Measurements from ENCODE around the gene JUND. TPM values are rescaled to one million over a fixed set of nuclear protein-coding genes. Genes with fewer than 3 reads are reported as not detected.

JUND gene
- total RNA-seq, 1 donor from 2014 or later = 161 TPM

- Histone ChIP-seq H4K20me1 (ENCODE audit: insufficient read depth, low read length) (no peaks in the 10 kb centered on the region), H3K79me2 (ENCODE audit: insufficient read depth, low read length) (no peaks in the 10 kb centered on the region), H2AFZ (ENCODE audit: low read depth, low read length) (peak overlapping the region; percentile 86), H3K4me2 (ENCODE audit: low read length) (peak overlapping the region; percentile 91), H3K4me3 (ENCODE audit: insufficient read depth, low read depth, low read length) (peak overlapping the region; percentile 69), H3K4me1 (ENCODE audit: insufficient read depth, low read length) (peaks cover 41% of the 10 kb centered on the region), H3K9me3 (ENCODE audit: insufficient read depth, low read depth, low read length) (no peaks in the 10 kb centered on the region), H3K9ac (ENCODE audit: low read length) (peak overlapping the region; percentile 96), H3K27me3 (ENCODE audit: insufficient read depth, low read length) (no peaks in the 10 kb centered on the region), H3K27ac (ENCODE audit: low read depth, low read length) (peak overlapping the region; percentile 94), H3K36me3 (ENCODE audit: insufficient read depth, low read length) (no peaks in the 10 kb centered on the region)
- H3K27ac Mint-ChIP-seq (ENCODE audit: unreplicated experiment) = no peak overlapping the region
- H3K4me3 Mint-ChIP-seq (ENCODE audit: unreplicated experiment) = peak overlapping the region; percentile 70
- H3K9me3 Mint-ChIP-seq (ENCODE audit: unreplicated experiment) = no peaks in the 10 kb centered on the region
- TF ChIP-seq, protein P1, sequence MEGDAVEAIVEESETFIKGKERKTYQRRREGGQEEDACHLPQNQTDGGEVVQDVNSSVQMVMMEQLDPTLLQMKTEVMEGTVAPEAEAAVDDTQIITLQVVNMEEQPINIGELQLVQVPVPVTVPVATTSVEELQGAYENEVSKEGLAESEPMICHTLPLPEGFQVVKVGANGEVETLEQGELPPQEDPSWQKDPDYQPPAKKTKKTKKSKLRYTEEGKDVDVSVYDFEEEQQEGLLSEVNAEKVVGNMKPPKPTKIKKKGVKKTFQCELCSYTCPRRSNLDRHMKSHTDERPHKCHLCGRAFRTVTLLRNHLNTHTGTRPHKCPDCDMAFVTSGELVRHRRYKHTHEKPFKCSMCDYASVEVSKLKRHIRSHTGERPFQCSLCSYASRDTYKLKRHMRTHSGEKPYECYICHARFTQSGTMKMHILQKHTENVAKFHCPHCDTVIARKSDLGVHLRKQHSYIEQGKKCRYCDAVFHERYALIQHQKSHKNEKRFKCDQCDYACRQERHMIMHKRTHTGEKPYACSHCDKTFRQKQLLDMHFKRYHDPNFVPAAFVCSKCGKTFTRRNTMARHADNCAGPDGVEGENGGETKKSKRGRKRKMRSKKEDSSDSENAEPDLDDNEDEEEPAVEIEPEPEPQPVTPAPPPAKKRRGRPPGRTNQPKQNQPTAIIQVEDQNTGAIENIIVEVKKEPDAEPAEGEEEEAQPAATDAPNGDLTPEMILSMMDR (IDR thresholded peaks at IDR 0.05; ENCODE audit: insufficient read depth, low read depth, low read length) = no peak
- TF ChIP-seq EZH2 (IDR thresholded peaks at IDR 0.05; ENCODE audit: insufficient read depth, low read length) = no peak
- no peak for FAIRE-seq
- H3K4me1 Mint-ChIP-seq (ENCODE audit: low read depth, unreplicated experiment) = peaks cover 12% of the 10 kb centered on the region
- no peaks in the 10 kb centered on the region for H3K36me3 Mint-ChIP-seq (ENCODE audit: low read depth, unreplicated experiment)
- DNase-seq (ENCODE audit: low read depth) = no peak
- H3K27me3 Mint-ChIP-seq (ENCODE audit: low read depth, unreplicated experiment) = no peaks in the 10 kb centered on the region
Measured at GRCh38 chr19:18292462-18292809, 11.0 kb upstream of the JUND start.

GRCh38 chr19:18291590-18292461 lies 10.4 kb upstream of the JUND start:
- Mint-ChIP-seq H3K9me3 (ENCODE audit: unreplicated experiment) (no peaks in the 10 kb centered on the region), H3K4me3 (ENCODE audit: unreplicated experiment) (peak overlapping the region; percentile 86), H3K4me1 (ENCODE audit: low read depth, unreplicated experiment) (peaks cover 9% of the 10 kb centered on the region), H3K27me3 (ENCODE audit: low read depth, unreplicated experiment) (no peaks in the 10 kb centered on the region), H3K27ac (ENCODE audit: unreplicated experiment) (peak overlapping the region; percentile 98), H3K36me3 (ENCODE audit: low read depth, unreplicated experiment) (no peaks in the 10 kb centered on the region)
- H3K79me2 ChIP-seq (ENCODE audit: insufficient read depth, low read length) = no peaks in the 10 kb centered on the region
- no peaks in the 10 kb centered on the region for H3K27me3 ChIP-seq (ENCODE audit: insufficient read depth, low read length)
- peak overlapping the region; percentile 94 for H3K27ac ChIP-seq (ENCODE audit: low read depth, low read length)
- peak overlapping the region; percentile 69 for H3K4me3 ChIP-seq (ENCODE audit: insufficient read depth, low read depth, low read length)
- TF ChIP-seq EZH2 (IDR thresholded peaks at IDR 0.05; ENCODE audit: insufficient read depth, low read length) = no peak
- TF ChIP-seq, protein P1 (IDR thresholded peaks at IDR 0.05; ENCODE audit: insufficient read depth, low read depth, low read length) = no peak
- FAIRE-seq (no peak), DNase-seq (ENCODE audit: low read depth) (peak; percentile 74)
- H2AFZ ChIP-seq (ENCODE audit: low read depth, low read length) = peak overlapping the region; percentile 86
- no peaks in the 10 kb centered on the region for H4K20me1 ChIP-seq (ENCODE audit: insufficient read depth, low read length)
- peaks cover 42% of the 10 kb centered on the region for H3K4me1 ChIP-seq (ENCODE audit: insufficient read depth, low read length)
- peak overlapping the region; percentile 91 for H3K4me2 ChIP-seq (ENCODE audit: low read length)
- H3K36me3 ChIP-seq (ENCODE audit: insufficient read depth, low read length) = no peaks in the 10 kb centered on the region
- peak overlapping the region; percentile 96 for H3K9ac ChIP-seq (ENCODE audit: low read length)
- H3K9me3 ChIP-seq (ENCODE audit: insufficient read depth, low read depth, low read length) = no peaks in the 10 kb centered on the region

DNA sequence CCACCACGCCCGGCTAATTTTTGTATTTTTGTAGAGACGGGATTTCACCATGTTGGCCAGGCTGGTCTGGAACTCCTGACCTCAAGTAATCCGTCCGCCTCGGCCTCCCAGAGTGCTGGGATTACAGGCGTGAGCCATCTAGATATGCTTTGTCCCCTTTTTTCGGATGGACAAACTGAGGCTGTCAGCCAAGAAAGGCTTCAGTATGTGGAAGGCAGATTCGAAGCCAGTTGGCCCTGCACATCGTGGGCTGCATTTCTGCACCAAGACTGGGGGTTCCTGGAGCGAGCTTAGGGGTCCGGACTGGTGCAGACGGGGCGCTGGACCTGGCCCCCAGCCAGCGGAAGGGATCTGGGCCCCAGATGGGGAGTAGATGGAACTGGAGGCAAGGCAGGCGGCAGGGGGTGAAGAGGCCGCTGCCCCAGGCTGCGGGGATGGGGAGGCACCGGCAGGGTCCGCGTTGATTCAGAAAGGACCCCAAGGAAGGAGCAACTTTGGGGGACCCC lies 9.7 kb upstream of the JUND start:
- no peak for DNase-seq (ENCODE audit: low read depth)
- H3K36me3 ChIP-seq (ENCODE audit: insufficient read depth, low read length) = no peaks in the 10 kb centered on the region
- peaks cover 42% of the 10 kb centered on the region for H3K4me1 ChIP-seq (ENCODE audit: insufficient read depth, low read length)
- Mint-ChIP-seq H3K36me3 (ENCODE audit: low read depth, unreplicated experiment) (no peaks in the 10 kb centered on the region), H3K27ac (ENCODE audit: unreplicated experiment) (peak overlapping the region; percentile 7), H3K9me3 (ENCODE audit: unreplicated experiment) (no peaks in the 10 kb centered on the region), H3K4me3 (ENCODE audit: unreplicated experiment) (peak overlapping the region; percentile 60), H3K27me3 (ENCODE audit: low read depth, unreplicated experiment) (no peaks in the 10 kb centered on the region), H3K4me1 (ENCODE audit: low read depth, unreplicated experiment) (peaks cover 12% of the 10 kb centered on the region)
- no peak overlapping the region for H3K27ac ChIP-seq (ENCODE audit: low read depth, low read length)
- TF ChIP-seq, protein P1 (IDR thresholded peaks at IDR 0.05; ENCODE audit: insufficient read depth, low read depth, low read length) = no peak
- TF ChIP-seq EZH2 (IDR thresholded peaks at IDR 0.05; ENCODE audit: insufficient read depth, low read length) = no peak
- peak overlapping the region; percentile 86 for H2AFZ ChIP-seq (ENCODE audit: low read depth, low read length)
- H3K9me3 ChIP-seq (ENCODE audit: insufficient read depth, low read depth, low read length) = no peaks in the 10 kb centered on the region
- H3K4me2 ChIP-seq (ENCODE audit: low read length) = peak overlapping the region; percentile 91
- peak overlapping the region; percentile 96 for H3K9ac ChIP-seq (ENCODE audit: low read length)
- FAIRE-seq = no peak
- H3K4me3 ChIP-seq (ENCODE audit: insufficient read depth, low read depth, low read length) = no peak overlapping the region
- no peaks in the 10 kb centered on the region for H3K79me2 ChIP-seq (ENCODE audit: insufficient read depth, low read length)
- H4K20me1 ChIP-seq (ENCODE audit: insufficient read depth, low read length) = no peaks in the 10 kb centered on the region
- H3K27me3 ChIP-seq (ENCODE audit: insufficient read depth, low read length) = no peaks in the 10 kb centered on the region

Measured in astrocyte (in vitro differentiated cells and primary cell).